ENCODE results near the gene ADAMTS3.
A peak's percentile ranks its signal among the peaks of the same experiment; 100 is the strongest.

The ADAMTS3 gene

GRCh38 chr4:72375073-72375736 lies 193.8 kb downstream of the ADAMTS3 start:
- CTCF ChIA-PET, result no interaction called here
- H3K4me3 ChIP-seq (ENCODE audit: low read depth, low read length), result no peak overlapping the region
- DNase-seq (ENCODE audit: low read depth, low spot score), result peak; percentile 55
- POLR2A ChIA-PET, result no interaction called here
- no peak for TF ChIP-seq CTCF (IDR thresholded peaks at IDR 0.05; ENCODE audit: insufficient read depth, low read length, missing control alignments)

GRCh38 chr4:72374159-72374558 lies 194.9 kb downstream of the ADAMTS3 start:
- ChIA-PET POLR2A (no interaction called here), CTCF (interaction anchor here (0.6 to 1.0 kb wide), 2 partner anchors 94 to 1647 kb away, joined by 3 to 4 read pairs; no protein-coding TSS in a partner anchor)
- no peak overlapping the region for H3K4me3 ChIP-seq (ENCODE audit: low read depth, low read length)
- no peak for DNase-seq (ENCODE audit: low read depth, low spot score)
- TF ChIP-seq CTCF (IDR thresholded peaks at IDR 0.05; ENCODE audit: insufficient read depth, low read length, missing control alignments), result no peak

GRCh38 chr4:72366601-72367000 lies 202.4 kb downstream of the ADAMTS3 start:
- TF ChIP-seq CTCF (IDR thresholded peaks at IDR 0.05; ENCODE audit: insufficient read depth, low read length, missing control alignments), result no peak
- DNase-seq (ENCODE audit: low read depth, low spot score), result no peak
- ChIA-PET CTCF (interaction anchor here (1.0 kb wide), 1 partner anchor 40 kb away, joined by 4 read pairs; no protein-coding TSS in a partner anchor), POLR2A (no interaction called here)
- no peak overlapping the region for H3K4me3 ChIP-seq (ENCODE audit: low read depth, low read length)

- no peak for TF ChIP-seq CTCF (IDR thresholded peaks at IDR 0.05; ENCODE audit: insufficient read depth, low read length, missing control alignments)
- ChIA-PET CTCF (interaction anchor here (1.0 kb wide), 1 partner anchor 39 kb away, joined by 4 read pairs; no protein-coding TSS in a partner anchor), POLR2A (no interaction called here)
- DNase-seq (ENCODE audit: low read depth, low spot score), result no peak
- H3K4me3 ChIP-seq (ENCODE audit: low read depth, low read length), result no peak overlapping the region
Observed at GRCh38 chr4:72365981-72366380, 203.0 kb downstream of the ADAMTS3 start.

GRCh38 chr4:72365016-72365415 lies 204.0 kb downstream of the ADAMTS3 start:
- no peak overlapping the region for H3K4me3 ChIP-seq (ENCODE audit: low read depth, low read length)
- no peak for TF ChIP-seq CTCF (IDR thresholded peaks at IDR 0.05; ENCODE audit: insufficient read depth, low read length, missing control alignments)
- ChIA-PET POLR2A (no interaction called here), CTCF (interaction anchor here (0.6 kb wide), 1 partner anchor 13 kb away, joined by 3 read pairs; no protein-coding TSS in a partner anchor)
- no peak for DNase-seq (ENCODE audit: low read depth, low spot score)

- CTCF ChIA-PET, result no interaction called here
- TF ChIP-seq CTCF (IDR thresholded peaks at IDR 0.05; ENCODE audit: insufficient read depth, low read length, missing control alignments), result no peak
Observed at GRCh38 chr4:72360075-72360474, 208.9 kb downstream of the ADAMTS3 start.

More at GRCh38 chr4:72360075-72360474, 208.9 kb downstream of the ADAMTS3 start:
- POLR2A ChIA-PET, result no interaction called here
- no peak for DNase-seq (ENCODE audit: low read depth, low spot score)
- no peak overlapping the region for H3K4me3 ChIP-seq (ENCODE audit: low read depth, low read length)

All from AG04449 (cell line).